Hepatic stellate cell (primary cell): Measurements from ENCODE around the gene TACC3.
"Not testable (repeated sequence)": the region's sequence is repeated elsewhere in the genome, so short reads cannot be mapped to it uniquely, and the experiment has no call there.

ENCODE experiments used
- DNase-seq: peaks from one replicate; pipeline ENCODE4 v3.0.0; 2011; ENCODE audit warnings: low spot score

TACC3 gene

DNA sequence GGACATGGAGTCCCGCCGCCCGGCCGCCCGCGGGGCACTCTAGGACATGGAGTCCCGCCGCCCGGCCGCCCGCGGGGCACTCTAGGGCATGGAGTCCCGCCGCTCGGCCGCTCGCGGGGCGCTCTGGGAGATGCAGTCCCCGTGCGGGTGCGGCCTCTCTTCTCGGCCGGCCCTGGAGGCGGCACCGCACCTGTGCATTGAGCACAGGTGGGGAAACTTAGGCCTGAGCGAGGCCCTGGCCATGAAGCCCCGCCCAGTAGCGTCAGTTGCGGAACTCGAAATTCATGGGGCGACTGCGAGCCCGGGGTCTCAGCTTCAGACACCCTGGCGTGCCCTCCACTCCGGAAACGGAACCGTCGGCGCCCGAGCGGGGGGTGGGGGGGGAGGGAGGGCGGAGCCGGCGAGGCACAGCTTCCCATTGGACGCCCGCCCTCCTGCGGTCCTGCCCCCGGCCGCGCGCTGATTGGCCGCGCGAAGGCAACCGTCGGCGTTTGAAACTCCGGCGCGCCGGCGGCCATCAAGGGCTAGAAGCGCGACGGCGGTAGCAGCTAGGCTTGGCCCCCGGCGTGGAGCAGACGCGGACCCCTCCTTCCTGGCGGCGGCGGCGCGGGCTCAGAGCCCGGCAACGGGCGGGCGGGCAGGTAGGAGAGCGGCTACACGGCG lies at the start of gene TACC3, which contains the start of gene TMEM129:
Gene TACC3, plus strand, starts transcription at position 519 of the 663 bp plus-strand sequence. CDS start 1,901 bp downstream, outside the sequence.
Gene TMEM129, minus strand, starts transcription at position 321 of the 663 bp plus-strand sequence. CDS start 486 bp downstream, outside the sequence.
- DNase-seq, result peak; percentile 99

- no peak for DNase-seq
Observed at GRCh38 chr4:1673671-1674070, 47.6 kb upstream of the TACC3 start.

DNA sequence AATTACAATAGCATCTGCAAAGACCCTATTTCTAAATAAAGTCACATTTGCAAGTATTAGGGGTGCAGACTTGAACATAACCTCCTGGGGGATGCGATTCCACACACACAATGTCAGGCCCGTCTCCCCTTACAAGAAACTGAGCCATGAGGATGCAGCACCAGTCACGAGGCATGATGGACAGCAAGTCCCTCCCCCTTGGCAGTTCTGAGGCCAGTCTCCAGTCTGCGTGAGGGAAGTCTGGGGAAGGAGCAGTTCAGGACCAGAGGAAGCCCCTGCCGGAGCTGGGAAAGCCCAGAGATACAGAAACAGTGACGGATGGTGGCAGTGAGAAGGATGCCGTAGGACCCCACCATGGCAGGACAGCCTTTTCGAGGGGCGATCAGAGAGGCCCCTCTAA lies 46.6 kb upstream of the TACC3 start:
- no peak for DNase-seq

DNA sequence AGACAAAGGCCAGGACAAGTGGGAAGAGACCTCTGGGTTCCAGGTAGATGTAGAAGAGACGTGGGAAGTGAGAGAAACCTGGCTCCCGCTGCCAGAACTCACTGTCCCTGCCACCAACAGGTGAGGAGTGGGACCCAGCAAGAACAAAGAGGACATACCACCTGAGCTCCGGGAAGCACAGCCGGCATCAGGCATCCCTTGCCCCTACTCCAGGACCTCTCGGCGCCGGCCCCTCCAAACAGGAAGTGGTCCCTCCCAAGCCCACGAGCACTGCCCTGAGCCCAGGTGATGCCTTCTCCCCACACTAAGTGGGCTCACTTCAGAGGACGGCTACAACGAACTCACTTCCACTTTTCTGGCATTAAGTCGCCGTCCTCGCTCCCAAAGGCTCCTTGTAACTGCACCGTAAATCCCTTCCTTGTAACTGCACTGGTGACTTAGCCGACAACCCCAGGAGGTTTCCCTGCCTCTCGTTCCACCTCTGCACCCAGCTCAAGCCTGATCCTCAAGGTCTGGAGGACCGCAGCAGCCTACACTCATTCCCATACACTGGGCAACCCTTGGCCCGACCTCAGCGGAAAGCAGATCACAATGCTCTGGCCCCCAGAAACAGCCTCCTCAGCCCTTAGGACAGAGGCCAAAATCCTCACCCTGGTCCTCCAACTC lies 46.1 kb upstream of the TACC3 start:
- DNase-seq, result no peak

DNA sequence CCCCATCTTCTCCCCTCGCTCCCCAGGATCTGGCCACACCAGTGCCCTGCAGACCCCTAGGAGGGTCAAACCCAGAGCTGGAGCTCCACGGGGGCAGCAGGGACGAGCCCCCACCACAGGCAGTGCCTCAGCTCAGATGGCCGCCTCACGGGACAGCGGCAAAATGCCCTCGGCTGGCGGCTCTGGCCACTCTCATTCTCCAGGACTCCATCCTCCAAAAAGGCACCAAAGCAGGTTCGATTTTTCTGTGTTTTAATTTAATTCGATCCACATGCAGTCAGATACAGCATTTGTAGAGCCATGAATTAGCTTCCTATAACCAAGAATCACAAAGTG lies 45.6 kb upstream of the TACC3 start:
- DNase-seq, result no peak

- DNase-seq, result no peak
Observed at GRCh38 chr4:1676605-1677525, 44.5 kb upstream of the TACC3 start.

- DNase-seq, result no peak
Observed at GRCh38 chr4:1678244-1678643, 43.1 kb upstream of the TACC3 start.

DNA sequence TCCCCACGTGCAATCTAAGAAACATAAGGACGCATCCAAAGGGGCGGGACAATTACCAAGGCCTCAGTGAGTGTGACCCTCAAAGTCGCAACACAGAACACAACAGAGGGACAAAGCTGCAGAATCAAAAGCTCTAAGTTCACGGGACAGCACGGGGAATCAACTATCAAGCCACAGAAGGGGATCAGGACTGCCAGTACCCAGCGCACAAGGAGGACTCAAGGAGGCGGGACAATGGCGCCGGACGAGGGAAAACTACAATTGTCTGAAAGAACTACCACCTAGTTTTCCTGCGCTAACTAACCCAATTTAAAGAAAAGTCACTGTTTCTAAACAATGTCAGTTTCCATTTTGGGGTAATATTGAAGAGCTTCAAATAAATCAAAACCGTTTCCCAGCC lies 38.5 kb upstream of the TACC3 start:
- DNase-seq, result no peak

GRCh38 chr4:1683261-1683735 lies 38.0 kb upstream of the TACC3 start:
- DNase-seq, result peak; percentile 81

- peak; percentile 84 for DNase-seq
Observed at GRCh38 chr4:1683736-1684505, 37.4 kb upstream of the TACC3 start, which contains the start of gene FAM53A. Gene FAM53A (minus strand): TSS chr4:1684313. CDS start chr4:1668741, 15,572 bp downstream.

DNA sequence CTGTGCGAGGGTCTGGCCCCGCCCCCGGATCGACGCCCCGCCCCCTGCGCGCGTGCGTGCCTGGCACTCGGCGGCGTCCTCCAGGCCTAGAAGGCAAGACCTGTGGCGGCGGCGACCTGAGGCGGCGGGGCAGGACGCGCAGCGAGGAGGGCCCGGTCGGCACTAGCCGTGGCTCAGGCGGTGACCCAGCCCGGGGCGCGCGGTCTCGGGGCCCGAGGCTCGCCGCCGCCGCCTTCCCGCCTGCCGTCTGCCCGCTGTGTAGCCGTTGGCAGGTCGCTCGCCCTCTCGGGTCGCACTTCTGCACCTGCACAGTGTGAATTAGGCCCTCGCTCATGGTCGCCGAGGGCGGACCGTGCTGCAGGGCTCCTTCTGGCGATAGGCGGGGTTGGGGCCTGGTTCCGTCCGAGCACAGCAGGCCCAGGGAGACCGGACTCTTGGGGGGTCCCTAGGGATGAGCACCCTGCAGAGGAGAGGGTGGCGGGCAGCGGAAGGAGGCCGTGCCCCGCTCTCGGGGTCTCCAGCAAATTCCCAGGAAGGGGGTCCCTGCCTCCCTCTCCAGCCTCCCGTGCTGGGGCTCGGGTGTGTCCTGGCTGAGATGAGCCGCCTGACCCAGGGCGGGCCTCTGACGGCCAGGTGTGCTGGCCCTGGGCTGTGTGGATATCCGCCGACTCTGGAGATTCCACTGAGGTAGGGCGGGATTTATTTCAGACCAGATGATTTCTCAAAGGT lies 36.7 kb upstream of the TACC3 start:
- no peak for DNase-seq

- DNase-seq, result no peak
Observed at GRCh38 chr4:1685235-1686150, 35.8 kb upstream of the TACC3 start.

DNA sequence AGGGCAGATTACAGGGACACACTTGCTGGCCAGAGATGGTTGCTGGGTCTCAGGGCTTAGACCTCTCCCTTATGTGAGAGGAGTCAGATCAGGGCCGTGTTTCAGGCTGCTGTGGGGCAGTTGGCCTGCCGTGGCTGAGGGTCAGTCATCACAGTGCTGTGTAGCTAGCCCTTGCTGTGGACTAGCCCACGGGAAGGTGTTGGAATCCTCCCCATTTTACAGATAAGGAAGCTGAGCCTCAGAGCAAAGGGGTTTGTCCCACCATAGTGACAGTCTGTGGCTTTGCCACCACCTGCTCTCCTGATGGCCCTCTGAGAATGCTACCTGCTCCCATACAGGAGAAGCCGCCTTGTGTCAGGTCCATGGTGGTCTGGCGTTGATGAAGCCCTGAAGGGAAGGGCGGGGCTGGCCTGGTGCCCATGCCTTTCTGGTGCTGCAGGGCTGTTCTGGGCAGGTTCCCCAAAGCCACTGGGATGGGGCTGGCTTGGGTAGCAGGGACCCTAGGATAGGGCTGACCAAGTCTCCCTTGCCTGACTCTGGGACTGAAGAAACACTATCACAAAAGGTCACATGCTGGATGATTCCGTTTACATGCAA lies 34.8 kb upstream of the TACC3 start:
- DNase-seq, result no peak

DNA sequence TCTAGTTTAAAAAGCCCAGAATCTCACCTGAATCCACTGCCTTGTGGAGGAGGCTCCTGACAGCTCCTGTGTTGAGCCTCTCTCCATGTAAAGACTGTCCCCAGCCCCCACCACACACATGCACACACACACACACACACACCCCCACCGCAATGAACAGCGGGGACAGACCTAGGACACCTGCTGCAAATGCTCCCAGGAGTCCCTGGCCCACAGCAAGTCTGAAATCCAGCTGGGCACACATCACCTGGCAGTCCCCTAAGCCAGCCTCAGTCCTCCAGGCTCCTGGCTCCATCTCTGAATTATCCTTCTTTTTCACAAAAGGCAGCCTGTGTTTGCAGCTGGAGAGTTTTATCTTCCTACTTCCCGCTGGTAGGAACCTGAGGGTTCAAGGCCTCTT lies 30.6 kb upstream of the TACC3 start:
- DNase-seq, result no peak

GRCh38 chr4:1691737-1692373 lies 29.5 kb upstream of the TACC3 start:
- DNase-seq, result no peak

- peak; percentile 60 for DNase-seq
Observed at GRCh38 chr4:1693131-1693896, 28.0 kb upstream of the TACC3 start.

DNA sequence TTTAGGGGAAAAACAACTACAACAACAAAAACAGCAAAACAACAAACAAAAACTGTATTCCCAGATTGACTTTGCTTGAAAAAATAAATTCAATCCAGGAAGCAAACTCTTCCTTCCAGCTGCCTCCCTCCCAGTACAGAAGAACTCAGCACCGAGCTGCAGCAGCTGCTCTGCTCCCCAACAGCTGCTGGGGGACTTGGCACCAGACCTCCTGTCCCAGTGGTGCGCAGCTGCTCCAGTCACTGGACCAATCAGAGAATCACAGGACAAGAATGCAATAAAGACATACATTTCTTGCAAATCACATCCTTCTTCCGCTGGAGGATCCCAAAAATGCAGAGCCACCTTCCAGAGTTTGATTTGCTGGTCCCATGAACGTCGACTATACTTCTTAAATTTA lies 25.4 kb upstream of the TACC3 start:
- DNase-seq, result no peak

DNA sequence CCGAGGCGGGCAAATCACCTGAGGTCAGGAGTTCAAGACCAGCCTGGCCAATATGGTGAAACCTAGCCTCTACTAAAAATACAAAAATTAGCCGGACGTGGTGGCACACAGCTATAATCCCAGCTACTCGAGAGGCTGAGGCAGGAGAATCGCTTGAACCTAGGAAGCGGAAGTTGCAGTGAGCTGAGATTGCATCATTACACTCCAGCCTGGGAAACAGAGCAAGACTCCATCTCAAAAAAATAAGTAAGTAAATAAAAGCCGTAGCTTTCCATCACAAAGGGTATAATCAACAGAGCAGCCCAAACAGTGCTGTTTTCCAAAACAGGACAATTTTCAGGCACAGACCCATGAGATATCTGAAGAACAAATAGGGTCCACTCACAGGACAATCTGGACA lies 19.6 kb upstream of the TACC3 start:
- DNase-seq, result not testable (repeated sequence)
